GM19099 (cell line): ENCODE measurements around the gene BAIAP2.

Source experiments
- POLR2A ChIP-seq: IDR thresholded peaks from 3 replicates; pipeline ENCODE4 v1.6.1; 2011; ENCODE audit warnings: low read depth; ENCODE audit not compliant: insufficient read length; ENCODE audit errors: extremely low read depth

Gene BAIAP2

DNA sequence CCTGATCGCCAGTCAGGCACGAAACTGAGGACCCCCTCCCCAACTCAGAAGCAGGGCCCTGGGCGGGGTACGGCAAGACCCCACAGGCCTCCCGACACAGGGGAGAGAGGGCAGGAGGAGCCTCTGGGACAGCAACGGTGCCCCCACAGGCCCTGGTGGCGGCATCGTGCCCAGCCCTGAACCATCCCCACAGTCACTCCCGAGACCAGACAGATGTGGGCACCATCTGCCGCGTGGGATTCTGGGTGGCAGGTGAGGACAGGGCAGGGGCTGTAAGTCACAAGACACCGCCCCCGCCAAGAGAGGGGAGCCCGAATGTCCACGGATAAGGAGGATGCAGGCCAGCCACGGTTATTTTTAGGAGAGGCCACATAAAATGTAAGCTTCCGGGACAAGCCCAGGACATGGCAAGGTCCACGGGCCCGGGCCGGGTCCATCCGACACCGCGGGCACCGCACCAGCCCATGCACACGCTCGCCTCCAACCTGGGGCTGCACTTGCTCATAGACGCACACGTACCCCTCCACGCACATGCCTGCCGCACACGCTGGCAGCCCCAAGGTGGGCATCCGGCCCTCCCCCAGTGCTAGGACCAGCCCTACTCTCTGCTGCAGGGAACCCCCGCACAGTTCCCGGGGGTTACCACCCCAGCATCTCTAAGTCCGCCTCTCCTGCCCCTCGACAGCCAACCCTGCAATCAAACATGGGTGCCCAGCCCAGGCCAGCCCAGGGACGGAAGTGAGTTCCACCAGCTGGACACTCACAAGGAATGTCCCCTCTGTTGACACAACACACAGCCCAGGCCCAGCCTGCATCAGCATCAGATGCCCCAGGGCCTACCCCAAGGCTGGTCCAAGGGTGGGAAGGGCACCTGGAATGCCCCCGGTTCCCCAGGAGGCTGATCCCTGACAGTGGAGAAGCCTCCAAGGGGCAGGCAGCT, 122.2 kb downstream of the BAIAP2 start:
- no peak for TF ChIP-seq POLR2A

DNA sequence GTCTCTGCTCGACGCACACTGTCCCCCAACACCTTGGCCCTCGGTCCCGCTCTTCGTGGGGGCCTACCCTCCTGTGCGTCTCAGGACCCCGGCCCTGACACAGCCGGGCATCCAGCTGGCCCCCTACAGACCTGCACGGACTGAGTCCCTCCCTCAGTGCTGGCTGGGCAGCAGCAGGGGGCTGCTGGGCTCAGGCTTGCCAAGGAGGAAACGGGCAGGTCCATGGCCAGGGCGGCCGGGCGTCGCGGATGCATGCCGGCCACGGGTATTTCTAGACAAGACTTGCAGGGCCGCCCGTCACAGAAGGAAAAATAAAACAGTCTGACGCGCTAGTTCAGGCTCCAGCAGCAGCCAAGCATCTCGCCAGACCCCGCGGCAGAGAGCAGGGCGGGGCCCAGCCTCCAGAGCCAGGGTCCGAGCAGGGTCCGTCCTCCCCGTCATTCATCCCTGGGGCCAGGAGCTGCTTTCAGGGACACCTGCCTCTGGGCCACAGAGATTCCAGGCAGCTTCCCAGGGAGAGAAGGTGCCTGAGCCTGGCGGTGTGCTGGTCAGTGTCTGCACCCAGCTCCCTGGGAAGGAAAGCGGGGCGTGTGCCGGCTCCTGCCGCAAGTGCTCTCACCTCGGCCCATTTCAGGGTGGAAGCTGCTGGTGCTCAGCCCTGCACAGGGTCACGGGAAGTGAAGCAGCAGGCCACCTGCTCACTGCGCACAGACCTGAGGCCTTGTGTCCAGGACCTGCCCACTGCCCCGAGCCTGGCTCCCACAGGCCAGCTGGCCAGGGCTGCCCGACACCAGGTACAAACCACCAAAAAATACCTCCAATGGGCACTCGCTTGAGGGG, 123.1 kb downstream of the BAIAP2 start:
- TF ChIP-seq POLR2A: no peak

DNA sequence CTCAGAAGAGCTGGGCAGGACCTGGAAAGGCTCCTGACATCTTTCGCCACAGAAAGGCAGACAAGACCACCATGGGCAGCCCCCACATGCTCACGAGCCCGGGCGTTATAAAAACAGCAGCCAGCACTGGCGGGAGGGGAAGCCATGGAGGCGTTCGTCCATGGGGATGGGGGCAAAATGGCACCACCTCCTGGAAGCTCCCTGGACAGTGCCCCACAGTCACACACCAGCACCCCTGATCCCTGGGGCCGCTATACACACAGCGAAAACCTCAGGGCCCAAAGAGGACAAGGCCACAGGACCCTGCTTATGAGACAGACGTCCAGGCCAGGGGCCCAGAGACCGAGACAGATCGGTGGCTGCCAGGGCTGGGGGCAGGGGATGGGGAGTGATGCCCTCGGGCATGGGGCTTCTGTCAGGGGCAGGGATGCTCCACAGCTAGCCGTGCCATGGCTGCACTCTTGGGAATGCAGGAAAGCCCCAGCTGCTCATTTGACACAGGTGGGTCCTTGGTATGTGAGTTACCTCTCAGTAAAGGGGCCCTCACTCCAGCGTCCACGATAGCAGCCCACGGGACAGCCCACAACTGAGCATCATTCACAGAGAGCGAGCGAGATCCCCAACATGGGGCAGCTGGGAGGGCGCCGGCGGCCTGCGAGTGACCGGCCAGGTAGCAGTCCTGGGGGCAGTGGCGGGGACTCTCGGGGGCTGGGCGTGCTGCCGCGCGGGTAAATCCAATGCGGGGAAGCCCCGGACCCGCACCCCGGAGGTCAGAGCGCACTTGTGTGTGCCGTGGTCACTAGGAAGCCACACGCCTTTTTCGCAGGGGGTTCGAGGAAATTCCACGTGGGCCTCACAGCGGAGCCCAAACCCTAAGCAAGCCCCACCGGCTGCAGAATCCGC, 124.0 kb downstream of the BAIAP2 start:
- no peak for TF ChIP-seq POLR2A

DNA sequence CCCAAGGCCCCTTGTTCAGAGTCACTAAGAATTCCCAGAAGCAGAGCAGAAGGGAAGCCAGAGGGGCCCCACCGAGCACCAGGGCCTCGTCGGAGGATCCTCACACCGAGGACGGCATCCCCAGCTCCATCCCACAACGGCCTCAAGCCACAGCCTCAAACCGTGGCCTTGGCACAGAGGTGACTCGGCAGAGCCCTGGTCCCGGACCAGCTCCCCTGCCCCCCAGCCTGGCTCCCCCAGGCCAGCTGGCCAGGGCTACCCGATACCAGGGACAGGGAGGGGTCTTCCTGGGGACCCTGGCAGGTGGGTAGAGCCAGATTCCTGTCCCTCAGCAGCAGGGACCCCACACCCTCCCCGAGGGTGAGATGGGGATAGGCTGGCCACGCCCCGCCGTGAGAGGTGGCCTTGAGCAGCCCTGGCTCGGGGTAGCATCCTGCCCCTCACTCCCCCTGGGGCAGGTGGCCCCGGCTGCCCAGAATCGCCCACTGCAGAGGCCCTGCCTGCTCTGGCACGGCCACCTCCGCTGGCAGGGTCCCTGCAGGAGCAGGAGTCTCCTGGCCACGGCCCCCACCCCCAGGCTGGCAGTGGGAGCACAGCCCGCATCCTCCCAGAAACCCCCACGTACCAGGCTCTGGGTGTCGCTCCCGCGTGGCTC, 124.8 kb downstream of the BAIAP2 start:
- no peak for TF ChIP-seq POLR2A

DNA sequence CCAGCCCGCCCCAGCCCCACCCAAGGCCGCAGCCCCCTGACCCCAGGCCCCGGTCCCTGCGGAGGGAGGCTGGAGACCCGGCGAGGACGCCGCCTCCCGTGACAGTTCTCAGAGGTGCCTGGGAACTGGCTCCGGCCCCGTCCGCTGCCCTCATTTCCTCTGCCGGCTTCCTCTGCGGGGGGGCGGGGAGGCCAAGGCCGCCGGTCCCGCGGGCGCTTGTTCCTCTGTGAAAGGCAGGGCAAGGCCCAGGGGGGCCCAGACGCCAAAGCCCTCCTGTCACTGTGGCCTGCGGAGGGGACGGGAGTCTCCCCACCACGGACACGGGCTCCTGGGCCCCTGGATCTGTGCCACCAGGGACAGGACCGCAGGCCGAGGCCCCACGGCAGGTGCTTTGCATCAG, 125.4 kb downstream of the BAIAP2 start:
- TF ChIP-seq POLR2A: no peak

DNA sequence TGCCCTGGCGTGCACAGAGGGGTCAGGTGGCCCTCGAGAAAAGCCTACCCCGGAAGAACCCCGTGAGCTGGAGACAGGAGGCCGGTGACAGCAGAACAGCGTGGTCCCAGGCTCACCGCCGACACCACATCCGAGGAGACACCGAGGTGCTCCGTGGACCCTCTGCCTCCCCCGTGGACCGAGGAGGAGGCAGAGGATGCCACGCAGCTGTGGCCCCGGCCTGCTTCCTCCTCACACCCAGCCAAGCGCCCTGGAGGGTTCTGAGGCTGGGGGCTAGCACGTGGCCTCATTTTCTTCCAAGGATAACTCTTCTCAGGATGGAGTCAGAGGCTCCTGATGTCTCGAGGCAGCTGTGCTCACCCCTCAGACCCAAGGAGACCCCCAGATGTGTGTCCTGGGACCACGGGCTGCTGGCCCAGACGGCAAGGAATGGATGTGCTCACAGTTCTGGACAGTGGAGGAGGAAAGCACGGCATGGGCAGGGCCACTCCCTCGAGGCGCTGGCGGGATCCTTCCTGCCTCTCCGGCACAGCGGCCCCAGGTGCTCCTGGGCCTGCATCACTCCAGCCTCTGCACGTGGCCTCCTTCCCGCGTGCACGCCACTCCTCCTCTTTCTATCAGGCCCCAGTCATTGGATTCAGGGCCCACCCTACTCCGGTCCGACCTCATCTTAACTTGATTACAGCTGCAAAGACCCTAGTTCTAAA, 125.9 kb downstream of the BAIAP2 start:
- TF ChIP-seq POLR2A: no peak

DNA sequence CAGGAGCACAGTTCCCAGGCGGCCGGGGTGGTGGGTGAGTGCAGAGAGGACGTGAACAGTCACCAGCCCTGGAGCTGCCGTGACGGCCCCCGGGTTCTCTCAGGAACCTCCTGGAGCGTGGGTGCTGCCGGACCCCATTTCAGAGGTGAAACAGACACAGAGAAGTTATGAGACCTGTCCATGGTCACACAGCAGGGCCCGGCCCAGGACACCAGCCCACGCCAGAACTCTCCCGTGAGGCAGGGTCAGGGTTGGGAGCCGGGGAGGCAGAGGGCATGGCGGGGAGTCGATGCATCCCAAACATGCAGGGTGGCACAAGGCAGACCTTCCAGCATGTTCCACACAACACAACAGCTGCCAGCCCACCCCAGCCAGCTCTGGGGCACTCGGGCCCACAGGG, 126.6 kb downstream of the BAIAP2 start:
- TF ChIP-seq POLR2A: no peak

DNA sequence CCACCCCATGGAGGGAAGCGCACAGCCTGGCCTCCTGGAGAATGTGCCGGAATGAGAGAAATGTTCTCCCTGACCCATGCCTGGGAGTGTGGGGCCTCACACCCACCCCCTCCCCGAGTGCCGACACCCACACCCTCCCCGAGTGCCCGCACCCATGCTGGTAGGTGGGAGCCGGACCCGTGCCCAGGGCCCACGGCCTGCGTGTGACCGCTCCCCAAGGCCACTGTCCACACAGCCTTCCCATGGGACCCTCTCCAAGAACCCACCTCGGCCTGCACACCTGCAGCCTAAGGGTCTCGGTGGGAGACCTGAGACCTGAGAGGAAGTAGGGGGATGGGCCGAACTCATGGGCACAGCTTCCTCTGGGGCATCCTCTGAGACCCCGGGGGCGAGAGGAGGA, 127.0 kb downstream of the BAIAP2 start:
- TF ChIP-seq POLR2A: no peak

DNA sequence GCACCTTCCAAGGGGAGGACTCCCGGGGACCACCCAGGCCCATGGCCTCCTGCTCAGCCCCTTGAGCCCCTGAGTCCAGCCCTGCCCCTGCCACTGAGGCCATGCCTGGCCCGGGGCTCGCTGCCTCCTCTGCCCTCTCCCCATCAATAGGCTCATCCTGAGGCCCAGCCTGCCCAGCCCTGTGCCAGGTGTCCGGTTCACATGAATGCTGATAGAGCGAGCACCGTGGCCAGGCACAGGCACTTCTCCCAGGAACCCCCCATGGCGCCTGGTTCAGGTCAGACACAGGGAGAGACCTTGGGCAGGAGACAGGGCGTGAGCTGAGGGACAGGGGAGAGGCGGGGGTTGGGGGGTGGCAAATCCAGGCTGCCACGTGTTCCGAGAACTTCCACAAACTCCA, 127.5 kb downstream of the BAIAP2 start:
- no peak for TF ChIP-seq POLR2A

DNA sequence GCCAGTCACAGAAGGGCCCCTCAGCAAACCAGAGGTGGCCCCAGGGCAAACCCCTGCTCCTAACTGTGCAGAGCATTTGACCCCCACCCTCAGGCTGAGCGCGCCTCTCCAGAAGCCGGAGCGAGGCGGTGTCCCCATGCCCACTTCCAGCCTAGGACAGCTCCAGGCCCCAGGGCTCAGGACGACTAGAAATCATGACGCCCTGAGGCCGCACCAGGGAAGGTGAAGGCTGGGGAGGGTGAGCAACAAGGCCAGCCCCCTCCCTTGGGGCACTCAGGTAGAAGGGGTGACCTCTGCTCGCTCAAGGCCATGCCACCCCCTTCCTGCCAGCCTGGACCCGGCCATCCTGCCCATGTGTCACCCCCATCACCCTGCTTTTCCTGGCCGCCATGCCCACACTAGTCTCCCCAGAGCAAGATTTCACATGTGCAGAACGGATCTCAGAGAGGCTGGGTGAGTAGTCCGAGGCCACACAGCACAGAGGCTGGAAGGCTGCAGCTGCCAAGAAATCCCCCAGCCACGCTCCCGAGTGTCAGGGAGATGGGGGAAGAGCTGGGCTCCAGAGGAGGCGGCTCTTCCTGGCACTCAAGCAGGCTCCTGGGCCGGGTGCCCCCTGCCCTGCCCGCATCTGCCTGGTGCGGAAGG, 128.2 kb downstream of the BAIAP2 start:
- no peak for TF ChIP-seq POLR2A

DNA sequence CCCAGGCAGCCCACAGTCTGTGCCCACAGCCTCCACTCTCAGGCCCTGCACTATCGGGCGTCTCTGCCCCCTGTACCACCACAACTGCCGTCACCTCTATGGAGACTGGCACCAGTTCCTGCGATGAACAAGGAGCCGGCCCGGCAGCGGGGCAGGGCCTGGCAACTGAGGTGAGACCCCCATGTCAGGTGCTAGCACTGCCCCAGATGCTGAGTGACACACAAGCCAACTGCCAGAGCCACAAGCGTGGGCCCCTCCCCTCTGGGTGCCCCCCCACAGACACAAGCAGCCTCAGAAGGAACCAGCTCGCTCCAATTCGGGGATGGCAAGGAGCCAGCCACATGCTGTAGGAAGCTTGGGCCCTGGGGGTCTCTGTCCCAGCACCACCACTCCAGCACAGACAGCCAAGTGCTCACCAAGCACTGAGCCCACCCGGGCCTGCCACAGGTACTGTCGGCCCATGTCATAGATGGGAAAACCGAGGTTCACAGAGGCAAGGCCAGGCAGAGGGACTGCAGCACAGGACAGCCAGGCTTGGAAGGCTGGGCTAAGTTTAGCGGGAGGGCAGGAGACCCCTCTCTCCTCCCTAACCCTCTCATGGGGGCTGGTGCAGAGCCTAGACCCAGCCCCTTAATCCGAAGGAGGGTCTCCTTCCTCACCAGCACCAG, 128.9 kb downstream of the BAIAP2 start:
- TF ChIP-seq POLR2A: no peak

DNA sequence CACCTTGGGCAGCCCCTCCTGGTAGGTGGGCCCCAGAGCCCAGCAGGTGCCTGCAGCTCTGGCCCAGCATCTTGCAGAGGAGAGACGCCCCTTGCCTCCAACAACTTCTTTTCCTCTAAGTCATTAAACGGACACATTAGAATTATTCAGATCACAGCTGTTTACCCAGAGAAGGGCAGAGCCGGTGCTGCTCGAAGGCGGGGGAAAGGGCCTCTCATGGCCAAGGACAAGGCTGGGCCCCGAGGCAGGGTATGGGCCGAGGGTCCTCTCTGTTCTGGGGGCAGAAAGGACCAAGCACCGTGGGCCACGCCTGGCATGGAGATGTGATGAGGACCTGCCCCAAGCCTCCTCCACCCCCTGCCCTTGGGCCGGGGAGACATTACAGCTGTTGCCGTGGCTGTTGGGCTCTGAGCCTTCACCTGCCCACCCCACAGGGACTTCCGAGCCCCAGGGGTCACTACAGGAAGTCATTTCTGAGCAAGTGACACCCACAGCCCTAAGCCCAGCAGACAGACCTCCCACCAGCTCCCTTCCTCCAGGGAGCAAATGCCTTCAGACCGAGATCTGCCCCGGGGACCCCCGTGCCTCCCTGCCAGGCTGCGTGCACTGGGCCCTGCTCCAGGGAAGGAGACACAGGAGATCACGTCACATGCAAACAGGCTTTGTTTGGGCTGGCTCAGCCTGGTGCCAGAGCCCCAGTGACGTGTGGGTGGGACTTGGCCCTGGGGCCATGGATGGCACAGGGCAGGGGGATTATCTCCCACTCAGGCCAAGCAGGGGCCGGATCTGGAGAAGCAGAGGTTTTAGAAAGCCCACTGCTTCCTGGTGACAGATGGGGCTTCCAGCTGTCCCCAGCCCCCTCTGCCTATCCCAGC, 129.7 kb downstream of the BAIAP2 start:
- TF ChIP-seq POLR2A: no peak
